ENCODE data around the gene BMI1.

The BMI1 gene

DNA sequence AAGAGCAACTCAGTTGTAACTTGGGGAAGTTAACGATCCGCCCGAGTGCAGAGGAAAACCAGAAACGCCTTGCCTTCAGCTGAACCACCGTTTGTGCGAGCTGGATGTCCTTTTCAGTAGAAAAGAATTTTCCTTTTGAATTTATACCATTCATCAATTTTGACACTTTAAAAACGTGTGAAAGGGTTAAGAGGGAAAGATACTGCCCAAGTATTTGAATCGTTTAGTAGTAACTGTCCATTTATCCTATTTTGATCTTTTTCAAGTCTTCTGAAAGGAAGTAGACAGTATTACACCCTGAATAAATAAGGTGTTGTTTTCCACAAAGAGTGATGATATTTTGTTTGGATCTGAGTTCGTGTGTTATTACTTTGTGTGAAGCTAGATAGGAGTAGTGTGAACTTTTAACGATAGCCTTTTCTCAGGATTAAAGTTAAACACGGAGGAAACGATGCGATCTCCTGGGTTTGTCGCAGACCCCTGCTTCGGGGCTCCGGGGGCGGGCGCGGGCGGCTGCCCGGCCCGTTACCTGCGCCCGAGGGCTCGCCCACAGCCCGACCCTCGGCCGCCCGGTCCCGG is 830 bp upstream of the BMI1 start:
- no peak for DNase-seq

DNA sequence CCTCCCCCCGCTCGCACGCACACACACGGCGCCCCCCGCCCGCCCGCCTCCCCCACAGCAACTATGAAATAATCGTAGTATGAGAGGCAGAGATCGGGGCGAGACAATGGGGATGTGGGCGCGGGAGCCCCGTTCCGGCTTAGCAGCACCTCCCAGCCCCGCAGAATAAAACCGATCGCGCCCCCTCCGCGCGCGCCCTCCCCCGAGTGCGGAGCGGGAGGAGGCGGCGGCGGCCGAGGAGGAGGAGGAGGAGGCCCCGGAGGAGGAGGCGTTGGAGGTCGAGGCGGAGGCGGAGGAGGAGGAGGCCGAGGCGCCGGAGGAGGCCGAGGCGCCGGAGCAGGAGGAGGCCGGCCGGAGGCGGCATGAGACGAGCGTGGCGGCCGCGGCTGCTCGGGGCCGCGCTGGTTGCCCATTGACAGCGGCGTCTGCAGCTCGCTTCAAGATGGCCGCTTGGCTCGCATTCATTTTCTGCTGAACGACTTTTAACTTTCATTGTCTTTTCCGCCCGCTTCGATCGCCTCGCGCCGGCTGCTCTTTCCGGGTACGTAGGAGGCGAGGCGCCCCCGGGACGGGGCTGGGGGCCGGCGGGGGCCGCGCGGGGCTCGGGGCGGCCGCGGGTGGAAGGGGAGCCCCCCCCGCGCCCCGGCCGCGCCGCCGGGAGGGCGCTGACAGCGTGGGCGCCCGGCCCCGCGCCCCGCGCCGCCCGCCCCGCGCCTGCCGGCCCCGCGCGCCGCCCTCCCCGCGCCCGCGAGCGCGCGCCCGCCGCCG is 441 bp downstream of the BMI1 start:
- DNase-seq = no peak

DNA sequence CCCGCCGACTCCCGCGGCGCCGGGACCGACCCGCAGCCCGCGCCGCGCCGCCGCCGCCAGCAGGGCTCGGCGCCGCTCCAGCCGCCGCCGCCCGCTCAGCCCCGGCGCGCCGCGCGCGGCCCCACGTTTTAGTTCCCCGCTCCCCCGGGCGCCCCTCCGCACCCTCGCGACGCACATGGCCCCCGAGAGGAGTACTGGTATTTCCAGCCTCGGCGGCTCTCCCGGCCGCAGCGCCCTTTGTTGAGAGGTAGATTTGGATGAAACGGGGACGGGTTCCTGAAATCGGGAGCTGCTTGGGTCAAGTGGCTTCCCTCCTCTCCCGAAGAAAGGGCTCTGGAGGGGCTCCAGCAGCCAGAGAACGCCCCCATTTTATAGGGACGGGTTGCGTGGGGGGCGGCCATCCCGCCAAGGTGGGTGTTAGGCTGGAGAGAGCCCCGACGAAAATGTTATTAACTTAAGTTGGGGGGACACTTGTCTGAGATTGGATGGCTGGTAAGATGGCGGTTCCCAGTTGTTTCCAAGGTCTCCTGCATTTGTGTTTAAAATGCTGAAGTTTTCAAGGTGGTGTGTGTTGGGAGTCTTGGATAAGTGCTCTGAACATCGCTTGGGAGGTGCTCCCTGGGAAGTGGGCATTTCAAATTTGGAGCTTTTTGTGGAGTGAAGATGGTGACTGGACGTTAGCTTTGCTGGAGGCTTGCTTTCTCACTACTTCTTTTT is 1.2 kb downstream of the BMI1 start:
- DNase-seq = no peak

DNA sequence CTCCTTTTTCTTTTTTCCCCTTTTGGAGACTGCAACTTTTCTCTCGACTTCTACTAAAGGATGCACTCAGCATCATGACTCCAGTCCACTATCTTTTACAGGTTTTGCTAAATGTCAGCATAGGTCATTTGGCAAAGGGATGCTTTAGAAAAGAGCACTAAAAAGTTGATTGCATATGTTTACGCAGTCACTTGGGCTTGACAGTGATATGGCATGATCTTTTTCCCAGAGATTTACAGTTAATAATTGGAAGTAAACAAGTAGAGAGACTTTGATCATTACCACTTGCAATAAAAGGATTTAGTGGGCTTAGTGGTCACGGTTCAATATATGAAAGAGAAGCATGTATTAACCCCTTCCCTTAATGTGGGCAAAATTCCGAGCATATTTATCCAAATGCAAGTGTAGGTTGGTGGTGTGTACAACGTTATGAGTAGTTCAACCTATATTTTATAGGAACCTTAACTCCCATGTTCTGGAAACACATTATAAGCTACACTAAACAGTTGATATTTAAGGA is 1.8 kb downstream of the BMI1 start:
- no peak for DNase-seq

DNA sequence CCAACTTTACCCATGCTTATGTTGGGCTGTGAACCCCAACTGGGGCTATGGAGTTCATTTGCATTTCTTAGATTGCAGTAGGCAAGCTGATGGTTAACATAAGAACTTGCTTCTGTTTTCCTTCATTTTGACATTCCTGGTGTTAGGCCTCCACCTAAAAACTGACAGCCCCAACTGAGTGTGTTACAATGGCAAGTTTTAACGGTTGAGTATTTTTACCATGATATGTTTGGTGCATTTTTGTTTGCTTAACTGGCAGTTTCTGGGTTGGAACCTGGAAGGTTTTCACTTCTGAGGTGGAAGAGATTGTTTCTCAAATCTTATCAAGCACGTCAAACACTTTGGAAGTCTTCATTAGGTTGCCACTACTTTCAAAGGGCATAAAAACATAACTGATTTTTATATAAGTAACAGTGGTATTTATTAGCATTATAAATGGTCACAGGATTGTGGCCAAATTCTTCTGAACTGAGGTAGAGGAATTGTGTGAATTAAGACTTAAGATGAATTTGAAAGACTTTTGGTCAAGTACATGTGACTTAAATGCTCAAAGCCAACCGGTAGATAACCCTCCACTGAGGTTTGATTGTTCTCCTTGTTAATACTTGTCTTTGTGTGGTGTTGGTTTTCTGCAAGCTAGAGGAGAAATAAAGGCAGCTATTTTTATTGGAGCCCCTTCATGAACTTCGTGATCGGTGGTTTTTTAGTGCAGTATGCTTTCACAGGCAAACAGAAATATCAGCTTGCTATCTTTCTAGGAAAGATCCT is 2.8 kb downstream of the BMI1 start:
- no peak for DNase-seq

DNA sequence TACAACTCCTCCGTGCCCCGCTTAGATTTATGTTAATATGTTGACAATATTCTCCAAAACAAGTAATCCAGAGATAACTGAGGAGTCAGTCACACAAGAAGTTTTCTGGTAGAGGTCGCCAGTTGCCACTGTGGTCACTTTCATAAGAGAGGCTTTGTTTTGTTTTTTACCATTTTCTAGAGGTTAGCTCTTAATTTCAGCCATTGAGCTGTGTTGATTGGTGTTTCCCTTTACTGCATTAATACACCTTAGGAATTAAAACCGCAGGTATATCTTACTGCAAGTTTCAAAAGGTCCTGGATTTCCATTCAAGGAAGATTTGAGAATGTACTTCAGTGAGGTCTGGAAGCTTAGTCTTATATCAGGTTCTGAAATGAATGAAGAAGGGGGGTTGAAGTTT is 3.5 kb downstream of the BMI1 start:
- DNase-seq = no peak

DNA sequence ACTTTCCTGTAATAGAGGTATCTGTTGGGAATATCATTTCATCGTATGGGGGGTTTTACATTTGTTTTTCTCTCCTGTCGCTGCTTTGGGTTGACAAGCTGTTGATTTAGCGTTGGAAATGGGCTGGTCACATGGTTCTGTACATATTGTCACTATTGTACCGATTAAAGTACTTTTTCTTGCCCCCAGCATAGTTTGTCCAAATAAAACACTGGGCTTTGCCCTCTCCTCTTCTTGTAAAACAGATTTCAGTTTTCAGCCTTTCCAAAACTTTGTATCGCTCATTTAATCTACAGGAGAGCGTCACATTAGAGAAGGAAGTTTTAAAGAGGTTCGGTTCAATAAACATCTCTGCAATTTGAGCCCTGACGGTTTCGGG is 4.0 kb downstream of the BMI1 start:
- no peak for DNase-seq

DNA sequence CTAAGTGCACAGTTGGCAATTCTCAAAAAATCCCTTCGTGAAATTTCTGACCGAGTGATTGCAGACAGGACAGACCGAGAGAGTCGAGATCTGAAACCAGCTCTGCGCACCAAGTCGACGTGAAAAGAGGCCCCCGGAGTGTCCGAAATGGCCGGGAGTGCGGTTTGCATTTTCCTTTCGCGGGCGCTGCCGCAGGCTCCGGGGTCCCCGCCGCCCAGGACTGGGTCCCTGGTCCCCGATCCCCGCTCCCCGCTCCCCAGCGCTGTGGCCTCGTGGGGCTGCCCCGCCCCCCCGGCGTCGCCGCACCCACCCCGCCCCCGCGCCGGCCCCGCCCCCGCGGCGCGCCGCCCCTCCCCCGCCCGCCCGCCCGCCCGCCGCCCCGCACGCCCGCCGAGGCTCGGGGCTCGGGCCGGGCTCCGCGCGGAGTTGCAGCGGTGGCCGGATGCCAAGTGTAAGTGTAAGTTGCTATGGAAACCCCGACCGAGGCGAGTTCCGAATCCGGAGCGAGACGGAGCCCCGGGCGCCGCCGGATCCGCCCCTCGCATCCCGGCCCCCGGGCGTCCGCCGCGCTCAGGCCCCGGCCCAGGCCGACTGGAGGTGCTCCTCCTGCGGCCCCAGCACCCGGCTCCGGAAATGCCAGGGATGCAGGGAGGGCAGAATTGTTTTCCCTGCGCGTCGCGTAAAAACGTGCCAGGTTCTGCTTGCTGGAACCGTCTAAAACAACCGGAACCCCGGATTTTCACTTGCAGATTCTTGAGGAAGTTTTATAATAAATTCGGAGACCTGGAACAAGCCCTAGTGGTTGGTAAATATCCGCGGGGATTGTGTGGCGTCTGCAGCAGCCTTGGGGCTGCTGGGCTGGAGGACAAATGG is 4.6 kb downstream of the BMI1 start:
- DNase-seq = no peak

DNA sequence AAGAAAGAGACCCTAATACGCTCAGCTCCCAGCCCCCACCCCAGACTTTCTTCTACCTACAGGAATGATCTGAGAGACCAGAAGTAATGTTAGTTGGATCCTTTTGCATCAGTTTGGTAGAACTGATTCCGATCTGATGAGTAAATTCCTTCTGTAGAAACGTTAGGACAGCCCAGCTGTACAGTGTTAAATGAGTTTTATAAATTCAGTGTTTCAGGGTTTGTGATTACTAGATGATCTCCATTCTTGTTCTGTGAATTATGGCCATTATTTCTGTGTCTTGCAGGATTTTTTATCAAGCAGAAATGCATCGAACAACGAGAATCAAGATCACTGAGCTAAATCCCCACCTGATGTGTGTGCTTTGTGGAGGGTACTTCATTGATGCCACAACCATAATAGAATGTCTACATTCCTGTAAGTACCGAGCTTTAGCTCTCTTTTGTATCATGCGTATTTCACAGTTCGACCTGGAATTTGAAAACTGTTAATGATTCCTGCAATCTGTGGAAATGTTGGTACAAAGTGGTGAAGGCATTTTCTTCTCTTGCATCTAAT is 5.3 kb downstream of the BMI1 start:
- no peak for DNase-seq

DNA sequence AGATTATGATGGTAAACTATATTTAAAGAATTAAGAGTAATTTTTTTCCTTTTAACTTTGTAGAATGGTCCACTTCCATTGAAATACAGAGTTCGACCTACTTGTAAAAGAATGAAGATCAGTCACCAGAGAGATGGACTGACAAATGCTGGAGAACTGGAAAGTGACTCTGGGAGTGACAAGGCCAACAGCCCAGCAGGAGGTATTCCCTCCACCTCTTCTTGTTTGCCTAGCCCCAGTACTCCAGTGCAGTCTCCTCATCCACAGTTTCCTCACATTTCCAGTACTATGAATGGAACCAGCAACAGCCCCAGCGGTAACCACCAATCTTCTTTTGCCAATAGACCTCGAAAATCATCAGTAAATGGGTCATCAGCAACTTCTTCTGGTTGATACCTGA is 8.3 kb downstream of the BMI1 start:
- DNase-seq = no peak

DNA sequence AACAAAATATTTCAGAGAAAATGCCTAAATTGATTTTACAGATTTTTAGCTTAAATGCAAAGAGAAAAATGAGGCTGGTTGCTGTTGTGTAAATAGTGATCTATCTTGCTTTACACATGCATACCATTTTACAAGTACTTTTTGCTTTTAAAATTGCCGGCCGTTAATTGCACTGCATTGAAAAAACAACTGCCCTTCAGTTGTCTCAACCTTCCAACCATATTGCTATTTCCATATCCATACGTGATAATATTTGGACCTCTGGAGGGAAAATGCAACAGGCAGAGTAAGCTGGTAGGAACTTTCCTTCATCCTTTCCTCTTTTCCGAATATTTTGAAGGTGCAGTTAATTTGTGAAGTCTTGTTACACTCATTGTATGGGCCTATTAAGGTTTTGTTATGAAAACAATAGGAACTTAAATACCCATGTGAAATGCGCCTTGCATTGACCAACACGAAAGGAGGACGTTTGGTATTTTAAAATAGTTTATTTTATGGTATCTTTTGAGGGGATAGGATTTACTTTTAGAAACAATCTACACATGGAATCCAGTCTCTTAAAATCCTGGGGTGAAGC is 11.3 kb downstream of the BMI1 start:
- DNase-seq = no peak

DNA sequence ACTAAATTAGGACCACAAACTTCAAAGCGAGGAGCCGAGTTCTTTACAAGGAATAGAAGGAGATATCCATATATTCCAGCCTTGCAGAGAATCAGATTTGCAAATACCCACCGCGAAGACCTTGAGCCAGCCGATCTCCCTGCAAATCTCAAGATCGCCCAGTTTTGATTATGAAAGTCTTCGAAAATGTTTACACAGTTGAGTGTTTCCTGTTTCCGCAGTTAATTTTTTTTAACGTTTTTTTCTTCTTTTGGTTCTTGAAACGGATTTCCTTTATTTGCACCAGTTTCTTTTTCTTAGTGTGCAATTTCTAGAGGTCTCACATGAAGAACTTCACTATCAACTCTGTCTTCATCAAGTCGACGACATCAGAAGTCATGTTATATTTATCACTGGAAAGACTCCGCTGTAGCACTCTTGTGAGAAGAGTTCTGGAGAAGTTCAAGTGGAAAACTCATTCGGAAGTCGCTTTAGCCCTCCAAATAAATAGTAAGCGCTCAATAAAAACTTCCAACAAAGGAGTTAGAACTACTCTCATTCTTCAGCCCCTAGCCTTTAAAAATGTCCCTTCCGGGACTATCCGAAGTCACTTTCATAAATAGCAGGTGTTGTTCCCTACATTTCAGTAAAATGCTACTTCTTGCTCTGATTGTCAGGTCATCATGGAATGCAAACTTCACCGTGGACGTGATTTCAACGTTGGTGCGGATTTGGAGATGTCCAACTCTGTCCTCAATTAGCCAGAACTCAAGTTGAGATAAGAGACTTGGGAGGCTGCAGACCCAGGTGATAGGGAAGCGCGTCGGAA is 12.5 kb downstream of the BMI1 start:
- DNase-seq = no peak

DNA sequence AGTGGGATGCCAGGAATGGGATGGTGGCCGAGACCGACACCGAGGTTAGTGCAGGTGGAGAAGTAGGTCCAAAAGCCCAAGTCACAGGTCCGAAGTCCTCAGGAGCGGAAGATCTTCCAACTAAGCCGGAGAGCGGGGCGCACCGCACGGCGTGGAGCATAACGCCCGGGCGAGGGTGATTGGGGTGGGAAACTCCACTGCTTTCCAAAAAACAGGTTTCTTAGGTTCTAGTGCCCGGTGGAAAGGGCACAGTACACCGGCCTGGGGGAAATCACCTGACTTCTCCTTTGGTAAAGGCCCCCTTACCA is 13.0 kb downstream of the BMI1 start:
- no peak for DNase-seq

DNA sequence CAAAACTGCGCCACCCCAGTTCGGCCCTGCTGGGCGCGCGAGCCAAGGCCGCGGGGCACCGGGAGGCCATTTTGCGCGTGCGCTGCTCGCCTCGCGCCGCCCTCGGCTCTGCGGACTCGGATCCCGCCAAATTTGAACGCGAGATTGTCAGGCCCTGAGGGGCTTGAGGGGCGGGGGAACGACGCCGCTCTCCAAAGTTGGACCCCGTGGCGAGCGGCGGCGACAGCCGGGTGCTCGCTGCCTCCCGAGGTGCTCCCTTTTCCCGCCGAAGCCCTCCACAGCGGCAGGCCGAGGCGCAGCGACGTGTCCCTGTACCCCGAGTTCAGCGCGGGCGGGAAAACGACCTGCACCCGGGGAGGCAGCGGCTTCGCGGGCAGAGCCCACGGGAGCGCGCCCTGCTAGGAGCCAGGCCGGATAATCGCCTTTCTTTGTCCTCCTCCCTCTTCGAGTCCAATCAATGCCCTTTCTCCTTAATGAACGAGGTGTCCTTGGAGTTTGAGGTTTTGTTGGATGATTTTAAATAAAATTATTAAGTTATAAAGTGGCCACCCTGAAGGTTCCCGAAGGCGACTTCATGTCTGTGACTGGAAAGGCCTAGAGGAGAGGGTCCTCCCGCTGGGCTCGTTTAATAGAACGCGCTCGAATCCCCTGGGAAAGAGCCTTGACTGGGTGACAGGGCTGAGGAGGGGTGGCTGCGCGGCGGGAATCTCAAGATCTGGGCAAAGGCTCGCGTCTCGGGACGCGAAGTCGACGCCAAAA is 13.7 kb downstream of the BMI1 start:
- no peak for DNase-seq

DNA sequence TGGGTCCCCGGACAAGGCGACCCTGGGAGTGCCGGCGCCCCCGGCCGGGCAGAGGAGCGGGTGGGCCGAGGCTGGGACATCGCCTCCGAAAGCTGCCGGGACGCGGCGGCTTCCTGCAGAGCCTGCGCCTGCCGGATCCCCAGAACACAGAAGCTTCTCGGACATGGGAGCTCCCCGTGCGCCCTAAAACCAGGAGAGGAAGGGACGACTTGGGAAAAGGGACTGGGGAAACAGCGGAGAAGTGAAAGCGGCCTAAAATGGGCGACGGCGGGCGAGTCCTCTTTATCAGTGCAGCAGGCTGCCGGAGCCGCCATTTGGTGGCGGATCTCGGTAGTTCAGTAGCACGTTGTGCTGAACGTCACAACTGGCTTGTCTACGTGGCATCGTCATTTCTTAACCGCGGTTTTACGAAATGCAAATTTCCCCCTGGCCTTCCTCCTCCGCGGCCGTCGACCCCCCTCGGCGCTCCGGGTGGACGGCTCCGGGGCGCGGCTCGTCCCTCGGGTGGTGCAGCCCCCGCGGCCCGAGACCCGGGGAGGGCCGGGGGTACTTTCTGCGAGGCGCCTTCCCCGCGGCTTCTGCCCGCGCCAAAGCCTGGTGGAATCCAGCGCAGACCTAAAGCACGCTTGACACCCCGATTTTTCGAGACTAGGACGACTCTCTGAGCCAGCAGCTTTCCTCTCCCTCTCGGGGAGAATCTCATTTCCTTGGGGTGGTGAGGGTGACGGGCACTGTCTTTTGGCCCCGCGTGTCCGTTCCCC is 14.5 kb downstream of the BMI1 start:
- no peak for DNase-seq

DNA sequence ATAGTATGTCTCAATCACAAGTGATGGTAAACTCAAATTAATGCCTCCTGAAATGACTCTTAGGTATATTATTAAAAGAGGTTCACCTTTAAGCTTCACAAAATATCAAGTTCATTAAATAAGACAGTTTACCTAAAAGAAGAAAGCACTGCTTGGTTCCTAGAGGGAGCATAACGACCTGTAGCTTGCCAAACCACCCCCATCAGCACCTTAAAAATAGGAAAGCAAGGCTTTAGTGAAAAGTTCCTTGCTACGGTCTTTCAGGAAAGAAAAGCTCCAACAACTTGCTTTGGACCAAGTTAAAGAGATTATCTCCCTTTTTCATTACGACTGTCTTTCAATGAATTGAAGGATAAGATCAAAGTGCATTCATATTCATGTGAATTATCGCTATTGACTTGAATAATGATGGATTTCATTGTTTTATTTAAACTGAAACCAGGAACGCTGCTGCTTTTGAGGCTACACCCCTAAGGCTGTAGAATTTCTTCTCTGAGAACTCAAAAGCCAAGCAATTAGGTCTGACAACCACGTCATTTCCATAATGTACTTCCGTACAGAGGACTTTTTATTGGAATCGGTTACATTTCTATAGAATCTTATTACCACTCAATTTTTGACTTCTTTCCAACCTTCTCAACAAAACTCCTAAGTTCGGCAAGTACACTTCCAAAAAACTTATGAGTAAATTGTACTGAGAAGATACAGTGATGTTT is 17.4 kb downstream of the BMI1 start:
- no peak for DNase-seq

DNA sequence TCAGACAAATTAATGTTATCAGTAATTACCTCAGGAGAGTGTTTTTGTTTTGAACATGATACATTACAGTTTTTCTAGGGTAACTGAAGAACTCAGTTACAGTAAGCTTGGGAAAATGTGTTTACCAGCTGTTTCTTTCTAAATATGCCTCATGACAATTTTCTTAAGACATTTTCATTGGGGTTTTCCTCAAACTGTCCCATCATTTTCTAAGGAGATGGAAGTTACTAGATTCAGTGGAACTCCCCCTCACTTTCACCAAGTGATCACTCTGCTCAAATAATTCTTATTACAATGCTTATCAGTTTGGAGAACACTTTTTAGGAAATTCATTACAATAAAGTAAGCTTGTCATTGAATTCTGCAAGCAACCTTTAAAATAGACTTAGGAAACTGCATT is 18.0 kb downstream of the BMI1 start:
- no peak for DNase-seq

DNA sequence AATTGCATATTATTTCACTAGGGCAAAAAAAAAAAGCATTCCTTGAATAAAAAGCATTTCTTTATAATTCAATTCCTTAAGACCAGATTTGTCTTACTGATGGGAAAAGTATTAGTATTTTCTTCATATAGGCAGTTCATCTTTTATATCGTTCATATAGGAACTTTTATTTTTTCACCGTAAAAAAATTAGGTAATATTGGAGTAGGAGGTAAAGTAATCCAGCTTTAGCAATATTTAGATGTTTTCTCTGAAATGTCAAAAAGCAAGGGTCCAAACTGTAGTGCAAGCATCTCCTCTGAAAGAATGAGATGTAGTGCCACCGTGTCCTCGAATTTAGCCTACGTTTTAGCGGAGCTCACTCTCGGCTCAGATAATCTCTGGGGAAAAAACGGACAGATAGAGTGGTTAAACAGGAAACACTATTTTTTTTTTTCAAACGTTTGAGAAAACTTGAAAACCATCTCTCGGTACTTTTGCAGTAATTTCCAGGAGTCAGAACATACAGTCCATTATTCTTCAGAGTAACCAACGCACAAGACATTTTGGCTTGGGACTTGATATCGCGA is 18.9 kb downstream of the BMI1 start:
- peak; percentile 52 for DNase-seq

All from NCI-H1417 treated with DMSO at 0.1 percent for 48 hours (cell line).